K562 (cell line): ENCODE measurements around the gene PUSL1. TPM values are rescaled to one million over a fixed set of nuclear protein-coding genes. Genes with fewer than 3 reads are reported as not detected.

ENCODE experiments used
- ATAC-seq: fragments of 200-7000 bp; cut with Tn5 transposase; 3 replicates; pipeline ENCODE4 v1.9.1; 2020; ENCODE audit warnings: moderate library complexity
- BruUV-seq: library from RNA; stranded (reverse); fragments of 400-500 nt; replicated peaks from 2 replicates; lab custom pipeline; 2021; lab: Mats Ljungman, UMichigan
- CTCF ChIA-PET: fragments of 300-600 bp; formaldehyde crosslinking; extraction: SDS; loops from one replicate; lab custom pipeline; 2021; ENCODE audit warnings: low intra/inter-chr PET ratio; lab: Yijun Ruan, JAX
- POLR2A ChIA-PET: fragments of 300-600, 350-650 bp; sonication (Branson Sonifier 250); formaldehyde crosslinking; extraction: SDS; loops from one replicate; lab custom pipeline; 2021; ENCODE audit warnings: antibody characterized with exemption, inconsistent platforms; lab: Yijun Ruan, JAX
- DNase-seq, 4 experiments: peaks; one replicate each; pipeline versions ENCODE4 v3.0.0 to v3.0.0-alpha.2; 2011 to 2018; ENCODE audit warnings: low spot score in 3 of 4, mixed read lengths in 3 of 4; ENCODE audit errors: extremely low read depth in 1 of 4
- FAIRE-seq: peaks from 2 replicates; lab custom pipeline; 2011; peaks lifted over from hg19 to GRCh38; lab: Jason Lieb, UNC
- H2AFZ ChIP-seq: 2 replicates; pipeline ENCODE4 v1.6.0; 2011; ENCODE audit warnings: low read depth, low read length, control low read depth, inconsistent platforms
- H3K27ac ChIP-seq: fragments of 200-600 bp; 3 replicates; pipeline ENCODE4 v1.8.0; 2011; ENCODE audit warnings: low read depth, mild to moderate bottlenecking, control low read depth, inconsistent platforms, low read length, moderate library complexity, mixed read lengths; ENCODE audit errors: extremely low read depth
- H3K27me3 ChIP-seq, 2 experiments: fragments of 300-600 bp in 1 of 2; 2 replicates in 1 of 2; 3 replicates in 1 of 2; pipeline versions ENCODE4 v1.6.0 to v1.8.0; 2011; ENCODE audit warnings: inconsistent platforms in 2 of 2, low read length in 2 of 2, mild to moderate bottlenecking in 1 of 2, mixed read lengths in 1 of 2, moderate library complexity in 1 of 2; ENCODE audit not compliant: control insufficient read depth in 2 of 2, insufficient read depth in 2 of 2
- H3K36me3 ChIP-seq: fragments of 300-600 bp; 3 replicates; pipeline ENCODE4 v1.8.0; 2011; ENCODE audit warnings: mild to moderate bottlenecking, low read length, inconsistent platforms; ENCODE audit not compliant: control insufficient read depth, insufficient read depth
- H3K4me1 ChIP-seq, 2 experiments: fragments of 200-600 bp in 1 of 2; replicated peaks in 1 of 2; 2 replicates in 1 of 2; 3 replicates in 1 of 2; pipeline versions ENCODE4 v1.5.1 to v1.8.0; 2011; ENCODE audit warnings: inconsistent platforms in 2 of 2, low read length in 2 of 2, mild to moderate bottlenecking in 1 of 2, mixed read lengths in 1 of 2, moderate library complexity in 1 of 2; ENCODE audit not compliant: control insufficient read depth in 2 of 2, insufficient read depth in 2 of 2
- H3K4me2 ChIP-seq: 2 replicates; pipeline ENCODE4 v1.6.1; 2011; ENCODE audit warnings: low read length, control low read depth, inconsistent platforms, mixed read lengths; ENCODE audit not compliant: insufficient read depth
- H3K4me3 ChIP-seq: fragments of 200-600 bp; sonication (generic), shearing (Covaris generic); 2 replicates; pipeline ENCODE4 v1.5.1; 2016; ENCODE audit warnings: control low read depth, inconsistent platforms
- H3K79me2 ChIP-seq: fragments of 200-600 bp; 3 replicates; pipeline ENCODE4 v1.8.0; 2011; ENCODE audit warnings: low read length, inconsistent platforms; ENCODE audit not compliant: control insufficient read depth, insufficient read depth
- H3K9ac ChIP-seq, 2 experiments: 2 replicates each; pipeline versions ENCODE4 v1.6.0 to v1.6.1; 2011; ENCODE audit warnings: low read depth in 2 of 2, low read length in 2 of 2, control low read depth in 1 of 2, inconsistent platforms in 1 of 2, mild to moderate bottlenecking in 1 of 2, mixed read lengths in 1 of 2; ENCODE audit not compliant: insufficient read depth in 1 of 2
- H3K9me1 ChIP-seq: one replicate; pipeline ENCODE4 v1.6.0; 2011; ENCODE audit warnings: inconsistent platforms, mild to moderate bottlenecking, low read length, moderate library complexity; ENCODE audit not compliant: control insufficient read depth, insufficient read depth
- H3K9me3 ChIP-seq: replicated peaks from 2 replicates; pipeline ENCODE4 v1.5.1; 2011; ENCODE audit warnings: low read depth, low read length, inconsistent platforms; ENCODE audit not compliant: control insufficient read depth, insufficient read depth
- H4K20me1 ChIP-seq: replicated peaks from 2 replicates; pipeline ENCODE4 v1.6.1; 2011; ENCODE audit warnings: low read length, inconsistent platforms, mixed read lengths; ENCODE audit not compliant: control insufficient read depth, insufficient read depth
- FOXA3 ChIP-seq, 2 experiments: fragments of 450-650 bp in 1 of 2; sonication (generic) in 1 of 2; formaldehyde crosslinking; IDR thresholded peaks in 1 of 2; conservative IDR thresholded peaks in 1 of 2; 2 replicates each; pipeline versions ENCODE4 v1.4.0 to v1.8.0; 2020 to 2022; ENCODE audit warnings: mild to moderate bottlenecking in 2 of 2, missing genetic modification reagents in 1 of 2
- MAX ChIP-seq: sonication (generic); formaldehyde crosslinking; IDR thresholded peaks from 2 replicates; pipeline ENCODE4 v1.9.0; 2022; ENCODE audit warnings: mild to moderate bottlenecking, missing genetic modification reagents
- RBFOX2 ChIP-seq: fragments of 200-400 bp; formaldehyde crosslinking; IDR thresholded peaks from 2 replicates; pipeline ENCODE4 v1.6.1; 2017; ENCODE audit warnings: low read depth, mild to moderate bottlenecking, low read length, moderate library complexity
- ZFP36 ChIP-seq: fragments of 150-350 bp; IDR thresholded peaks from 2 replicates; pipeline ENCODE4 v1.6.1; 2018; ENCODE audit warnings: low read length, low read depth; ENCODE audit not compliant: partially characterized antibody
- ZNF324 ChIP-seq: fragments of 250-450 bp; sonication (Bioruptor Pico); IDR thresholded peaks from 2 replicates; pipeline ENCODE4 v1.4.0; 2020; ENCODE audit warnings: mild to moderate bottlenecking
- ZNF740 ChIP-seq, 3 experiments: fragments of 200-800 bp in 1 of 3; sonication (Bioruptor generic) in 1 of 3; sonication (generic) in 1 of 3; formaldehyde crosslinking in 1 of 3; IDR thresholded peaks; 2 replicates each; pipeline versions ENCODE4 v1.6.1 to v1.8.0; 2016 to 2022; ENCODE audit warnings: mild to moderate bottlenecking in 2 of 3, missing compliant biosample characterization in 2 of 3, missing genetic modification characterization in 2 of 3, missing genetic modification reagents in 1 of 3
- WGBS: fragments of 100-300 bp; shearing (Covaris generic); methylation state at CpG from one replicate; pipeline ENCODE4 v1.1.6; 2016; ENCODE audit warnings: low coverage, mixed read lengths; ENCODE audit not compliant: insufficient coverage; ENCODE audit errors: missing lambda C conversion rate; 5-methylcytosine and 5-hydroxymethylcytosine counted together
- in situ Hi-C: fragments of 300-500 bp; cut with MboI; formaldehyde crosslinking; loops from 4 replicates; pipeline ENCODE4 v1.15.0; 2018; ENCODE audit warnings: inconsistent platforms, mixed read lengths
- intact Hi-C: fragments of 100-400 bp; cut with micrococcal nuclease; formaldehyde crosslinking; loops from 2 replicates; pipeline ENCODE4 v1.14.2; 2022
- polyA plus RNA-seq, 8 experiments: library from polyadenylated mRNA; depleted of rRNA in 4 of 8; stranded (reverse) in 5 of 8; unstranded in 3 of 8; fragments of >200 nt; fragmentation: Nextera tagmentation in 2 of 8; fragmentation: Illumina TruSeq in 1 of 8; extraction: Ambion mirVana in 2 of 8; extraction: Trizol in 1 of 8; gene quantifications; 2 replicates each; pipeline versions ENCODE4 v1.2.1 to v1.2.3, GENCODE V29; 2011 to 2014; ENCODE audit warnings: inconsistent platforms in 1 of 8, missing spikeins in 1 of 8
- total RNA-seq, 7 experiments: library from RNA; depleted of rRNA in 6 of 7; stranded (reverse); fragments of >200 nt in 6 of 7; fragmentation: Illumina TruSeq in 2 of 7; extraction: Trizol in 2 of 7; gene quantifications; 2 replicates each; pipeline versions ENCODE4 v1.2.1 to v1.2.3, GENCODE V29; 2011 to 2021; ENCODE audit warnings: low replicate concordance in 1 of 7

PUSL1 gene
- total and polyA plus RNA-seq, 9 of the 15 experiments (the other 6 are each of a cell fraction or from before 2014, with no cell fraction given), result 0.62 to 86.9 (median 13.6) TPM

- TF ChIP-seq ZNF740 (CRISPR knock-in tag; IDR thresholded peaks at IDR 0.05) (0 out of 2 replicates have a peak, but pooled peaks have one; percentile 25), ZNF740 (tag; IDR thresholded peaks at IDR 0.05) (no peak), ZFP36 (peak; percentile 50), ZNF324 (CRISPR knock-in tag) (no peak)
Measured at GRCh38 chr1:1345860-1346500, 37.6 kb downstream of the PUSL1 start (continued).

- intact Hi-C loops, result no loop called here
- Histone ChIP-seq H3K4me3 (no peak overlapping the region; the same call in 1 of the 2 replicates), H3K4me2 (peak overlapping the region; percentile 91; the same call in 1 of the 2 replicates)
Measured at GRCh38 chr1:1346501-1346890, 38.1 kb downstream of the PUSL1 start.

More at GRCh38 chr1:1346501-1346890, 38.1 kb downstream of the PUSL1 start:
- Histone ChIP-seq H3K4me1 (peaks cover 11 to 82% of the 10 kb centered on the region in 2 experiments; a peak in 3 of 5 replicates), H3K27ac (no peak overlapping the region; the same call in 2 of the 3 replicates), H3K9me3 (no peaks in the 10 kb centered on the region), H3K9me1 (peaks cover 8% of the 10 kb centered on the region), H2AFZ (no peak overlapping the region), H3K27me3 (no peaks in the 10 kb centered on the region), H3K79me2 (peaks cover 65% of the 10 kb centered on the region), H3K9ac (peak overlapping the region in 1 of 2 experiments; percentile 98; a peak in 2 of 4 replicates), H3K36me3 (peaks cover 36% of the 10 kb centered on the region; the same call in 1 of the 3 replicates), H4K20me1 (peaks cover 37% of the 10 kb centered on the region)
- CTCF ChIA-PET, result no interaction called here
- in situ Hi-C loops, result no loop called here
- no peak for ATAC-seq
- DNase-seq, result no peak
- no peak for FAIRE-seq
- POLR2A ChIA-PET, result interaction anchor here (1.3 to 4.8 kb wide), 5 partner anchors 9 to 29 kb away, joined by 6 to 22 read pairs (median 8); partner anchors contain the start of gene AURKAIP1
- BruUV-seq, result TSS peak; percentile 62
- no peak for TF ChIP-seq FOXA3 (CRISPR knock-in tag; conservative IDR thresholded peaks at IDR 0.05 in 1 of 2, IDR thresholded peaks at IDR 0.05 in 1 of 2)
- TF ChIP-seq RBFOX2, result 0 out of 2 replicates have a peak, but pooled peaks have one; percentile 5
- TF ChIP-seq MAX, result 0 out of 2 replicates have a peak, but pooled peaks have one; percentile 7
- 93% methylated on average over 10 of the region's 10 CpGs for WGBS
